Measurements from ENCODE around the gene SLC25A26.

The SLC25A26 gene, protein sequence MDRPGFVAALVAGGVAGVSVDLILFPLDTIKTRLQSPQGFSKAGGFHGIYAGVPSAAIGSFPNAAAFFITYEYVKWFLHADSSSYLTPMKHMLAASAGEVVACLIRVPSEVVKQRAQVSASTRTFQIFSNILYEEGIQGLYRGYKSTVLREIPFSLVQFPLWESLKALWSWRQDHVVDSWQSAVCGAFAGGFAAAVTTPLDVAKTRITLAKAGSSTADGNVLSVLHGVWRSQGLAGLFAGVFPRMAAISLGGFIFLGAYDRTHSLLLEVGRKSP

DNA sequence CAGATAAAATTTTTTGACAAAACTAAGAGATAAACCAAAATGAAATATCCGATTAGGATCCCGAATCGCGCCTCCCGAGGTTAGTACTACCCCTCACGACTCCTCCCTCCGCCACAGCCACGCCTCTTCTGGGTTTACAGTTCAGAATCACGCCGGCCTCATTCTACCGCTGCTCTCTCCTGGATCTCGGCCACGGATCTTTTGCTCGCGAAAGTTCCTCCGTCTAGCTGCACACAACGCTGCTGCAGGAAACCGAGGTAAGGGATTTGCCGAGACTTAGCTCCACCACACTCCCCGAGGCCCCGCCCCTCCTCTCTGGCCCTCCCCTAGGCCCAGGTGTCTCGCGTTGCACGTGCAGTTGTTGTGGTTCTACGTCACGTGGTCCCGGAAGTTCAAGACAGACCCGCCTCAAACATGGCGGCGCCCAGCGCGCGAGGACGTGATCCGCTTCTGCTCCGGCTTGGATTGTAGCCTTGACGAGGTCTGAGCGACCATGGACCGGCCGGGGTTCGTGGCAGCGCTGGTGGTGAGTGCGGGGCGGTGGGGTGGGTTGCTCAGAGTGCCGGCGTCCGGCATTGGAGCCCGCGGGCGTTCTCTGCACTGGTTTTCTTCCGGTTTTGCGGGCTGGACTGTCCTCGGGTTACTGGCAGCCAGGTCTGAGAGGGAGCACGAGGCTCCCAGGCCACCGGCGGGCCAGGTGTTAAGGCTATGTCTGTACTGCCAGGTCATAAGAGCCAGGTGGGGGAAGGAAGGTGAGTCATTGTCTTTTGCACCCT, at the start of gene SLC25A26:
Gene SLC25A26, plus strand, starts transcription at position 400 of the 776 bp plus-strand sequence. Its CDS starts 94 bp downstream, at position 494.
- Mint-ChIP-seq H3K4me1 (peaks cover 50% of the 10 kb centered on the region), H3K27ac (peak within 1 kb of the TSS; percentile 95), H3K27me3 (peaks cover 3% of the 10 kb centered on the region), H3K4me3 (peak within 1 kb of the TSS; percentile 95), H3K36me3 (ENCODE audit: low read depth) (peaks cover 38% of the 10 kb centered on the region), H3K9me3 (peaks cover 7% of the 10 kb centered on the region)
- peak; percentile 95 for DNase-seq
- ATAC-seq: peak; percentile 96

DNA sequence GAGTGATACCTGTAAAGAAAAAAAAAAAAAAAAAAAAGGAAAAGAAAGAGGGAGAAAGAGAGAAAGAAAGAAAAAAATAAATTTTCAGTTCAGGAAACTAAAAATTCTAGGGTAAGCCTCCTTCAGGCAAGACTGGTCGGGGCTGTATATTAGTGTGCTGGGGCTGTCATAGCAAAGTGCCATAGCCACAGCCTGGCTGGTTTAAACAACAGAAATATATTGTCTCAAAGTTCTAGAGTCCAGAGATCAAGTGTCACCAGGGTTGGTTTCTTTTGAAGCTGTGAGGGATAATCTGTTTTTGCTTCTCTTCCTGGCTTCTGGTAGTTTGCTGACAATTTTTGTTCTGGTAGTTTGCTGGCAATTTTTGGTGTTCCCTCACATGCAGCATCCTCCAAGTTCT, 48.4 kb upstream of the SLC25A26 start:
- no peaks in the 10 kb centered on the region for H3K4me1 Mint-ChIP-seq
- no peak for DNase-seq
- H3K27me3 Mint-ChIP-seq: peaks cover 9% of the 10 kb centered on the region

DNA sequence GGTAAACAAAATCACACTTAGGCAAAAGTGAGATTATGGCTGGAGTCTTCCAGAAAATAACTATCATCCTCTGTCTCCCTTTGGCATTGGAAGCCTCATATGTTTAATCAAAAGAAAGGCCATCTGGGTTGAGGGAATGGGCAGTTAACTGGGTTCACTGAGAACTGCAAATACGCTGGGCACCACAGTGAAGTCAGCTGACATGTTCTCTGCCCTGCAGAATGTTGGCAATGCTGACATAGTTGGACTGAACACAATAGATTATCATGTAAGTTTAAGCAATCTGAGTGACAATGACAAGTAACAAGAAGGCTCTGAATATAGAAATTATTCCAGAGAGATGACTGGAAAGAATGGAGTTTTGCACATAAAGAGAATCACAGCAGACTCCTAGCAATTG, 43.8 kb upstream of the SLC25A26 start:
- Mint-ChIP-seq H3K27me3 (peaks cover 2% of the 10 kb centered on the region), H3K4me1 (no peaks in the 10 kb centered on the region), H3K9me3 (no peaks in the 10 kb centered on the region), H3K36me3 (ENCODE audit: low read depth) (no peaks in the 10 kb centered on the region), H3K27ac (no peak overlapping the region), H3K4me3 (no peak overlapping the region)
- ATAC-seq (no peak), DNase-seq (no peak)

More for the DNA sequence above, 48.4 kb upstream of the SLC25A26 start:
- Mint-ChIP-seq H3K36me3 (ENCODE audit: low read depth) (no peaks in the 10 kb centered on the region), H3K9me3 (no peaks in the 10 kb centered on the region), H3K4me3 (no peak overlapping the region), H3K27ac (no peak overlapping the region)
- no peak for ATAC-seq

DNA sequence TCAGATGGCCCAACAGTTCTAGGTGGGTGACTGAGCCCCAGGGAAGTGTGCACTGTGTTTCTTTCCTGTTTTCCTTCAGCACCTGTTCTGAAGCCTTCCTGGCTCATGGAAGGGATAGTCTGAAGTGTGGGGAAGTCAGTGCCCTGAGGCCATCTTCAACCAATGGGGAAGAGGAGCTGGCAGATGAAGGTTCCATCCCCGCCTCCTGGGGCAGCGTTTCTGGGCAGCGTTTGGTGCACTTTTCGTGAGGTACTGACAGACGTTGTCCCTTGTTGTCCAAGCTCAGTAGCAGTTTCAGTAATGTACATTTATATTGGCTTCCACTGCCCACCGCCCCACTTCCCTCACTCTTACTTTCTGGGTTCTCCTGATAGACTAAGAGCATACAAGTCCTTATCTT, 42.6 kb upstream of the SLC25A26 start:
- DNase-seq (no peak), ATAC-seq (no peak)
- Mint-ChIP-seq H3K9me3 (no peaks in the 10 kb centered on the region), H3K27ac (no peak overlapping the region), H3K27me3 (no peaks in the 10 kb centered on the region), H3K4me3 (no peak overlapping the region), H3K36me3 (ENCODE audit: low read depth) (no peaks in the 10 kb centered on the region), H3K4me1 (no peaks in the 10 kb centered on the region)

DNA sequence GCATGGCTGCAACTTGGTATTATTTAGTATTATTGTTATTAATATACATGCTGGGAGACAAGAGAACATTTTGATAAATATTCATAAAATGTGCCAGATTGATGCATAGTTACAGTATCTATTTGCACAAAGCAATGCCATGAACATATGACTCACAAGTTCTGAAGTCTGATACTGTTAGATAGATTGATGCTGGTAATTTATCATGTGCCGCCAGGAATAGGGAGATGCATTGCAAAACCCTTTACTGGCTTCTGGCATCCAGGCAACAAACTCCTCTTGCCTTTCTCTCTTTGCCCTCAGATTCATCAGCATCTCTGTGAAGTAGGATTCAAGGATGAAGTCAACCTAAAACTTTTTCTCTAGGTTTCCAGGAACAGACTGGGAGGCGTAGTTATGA, 41.0 kb upstream of the SLC25A26 start:
- no peaks in the 10 kb centered on the region for H3K4me1 Mint-ChIP-seq
- no peak overlapping the region for H3K27ac Mint-ChIP-seq
- H3K9me3 Mint-ChIP-seq: no peaks in the 10 kb centered on the region
- ATAC-seq (no peak), DNase-seq (no peak)
- H3K36me3 Mint-ChIP-seq (ENCODE audit: low read depth): no peaks in the 10 kb centered on the region
- no peaks in the 10 kb centered on the region for H3K27me3 Mint-ChIP-seq
- H3K4me3 Mint-ChIP-seq: no peak overlapping the region

DNA sequence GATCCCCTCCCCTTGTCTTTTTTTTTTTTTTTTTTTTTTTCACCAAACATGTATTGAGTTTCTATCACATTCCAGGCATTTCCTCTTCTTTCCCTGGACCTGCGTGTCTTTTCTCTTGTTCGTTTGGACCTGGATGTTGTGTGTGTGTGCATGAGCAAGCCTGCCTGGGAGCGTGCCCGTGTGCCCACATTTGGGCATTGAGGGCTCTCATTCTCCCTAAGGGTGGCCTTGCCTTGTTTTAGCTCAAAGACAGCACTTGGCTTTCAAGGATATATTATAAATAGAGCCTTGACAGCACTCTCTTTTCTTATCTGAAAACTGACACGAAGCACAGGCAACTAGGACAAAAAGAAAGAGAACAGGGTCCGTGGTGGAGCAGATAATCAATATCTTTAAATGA, 39.0 kb upstream of the SLC25A26 start:
- H3K27me3 Mint-ChIP-seq: peaks cover 2% of the 10 kb centered on the region
- no peaks in the 10 kb centered on the region for H3K36me3 Mint-ChIP-seq (ENCODE audit: low read depth)
- H3K27ac Mint-ChIP-seq: no peak overlapping the region
- no peaks in the 10 kb centered on the region for H3K9me3 Mint-ChIP-seq
- H3K4me3 Mint-ChIP-seq: no peak overlapping the region
- DNase-seq (no peak), ATAC-seq (no peak)
- no peaks in the 10 kb centered on the region for H3K4me1 Mint-ChIP-seq

DNA sequence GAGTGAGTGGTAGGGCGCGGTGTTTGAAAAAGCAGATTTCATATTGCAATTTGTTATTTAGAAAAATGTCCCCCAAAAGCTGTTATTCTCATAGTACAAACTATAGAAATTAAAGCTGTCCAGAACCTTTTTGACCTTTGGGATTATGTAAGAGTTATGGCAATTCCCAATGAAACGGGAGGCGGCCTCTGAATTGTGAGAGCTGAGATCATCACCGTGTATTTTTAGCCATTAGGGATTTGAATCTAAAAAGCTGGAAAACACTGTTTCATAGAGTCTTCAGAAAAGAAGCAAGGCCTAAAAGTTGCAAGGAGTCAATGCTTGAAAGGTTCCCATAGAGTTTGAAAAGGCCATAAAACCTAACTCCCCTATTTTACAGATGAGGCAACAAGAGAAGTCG, 38.6 kb upstream of the SLC25A26 start:
- no peaks in the 10 kb centered on the region for H3K9me3 Mint-ChIP-seq
- no peaks in the 10 kb centered on the region for H3K36me3 Mint-ChIP-seq (ENCODE audit: low read depth)
- peaks cover 2% of the 10 kb centered on the region for H3K27me3 Mint-ChIP-seq
- no peak overlapping the region for H3K27ac Mint-ChIP-seq
- no peak for ATAC-seq
- no peaks in the 10 kb centered on the region for H3K4me1 Mint-ChIP-seq
- DNase-seq: no peak
- no peak overlapping the region for H3K4me3 Mint-ChIP-seq

DNA sequence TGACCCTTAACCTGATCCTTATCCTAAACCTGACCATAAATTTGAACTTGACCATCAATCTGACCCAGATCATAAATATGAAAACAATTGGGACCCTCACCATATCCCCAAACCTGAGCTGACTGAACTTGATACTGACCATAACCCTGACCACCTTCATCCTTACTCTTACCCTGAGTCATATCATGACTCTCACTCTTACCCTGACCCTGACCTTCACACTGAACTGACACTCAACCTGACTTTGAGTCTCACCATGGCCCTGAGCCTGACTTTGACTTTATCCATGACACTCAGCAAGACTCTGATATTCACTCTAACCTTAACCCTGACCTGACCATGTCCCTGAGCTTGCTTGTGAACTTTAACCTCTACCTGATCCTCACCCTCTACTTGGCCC, 34.3 kb upstream of the SLC25A26 start:
- no peak for DNase-seq
- Mint-ChIP-seq H3K4me1 (no peaks in the 10 kb centered on the region), H3K9me3 (no peaks in the 10 kb centered on the region), H3K27ac (no peak overlapping the region), H3K27me3 (peaks cover 2% of the 10 kb centered on the region), H3K4me3 (no peak overlapping the region), H3K36me3 (ENCODE audit: low read depth) (no peaks in the 10 kb centered on the region)
- ATAC-seq: no peak

DNA sequence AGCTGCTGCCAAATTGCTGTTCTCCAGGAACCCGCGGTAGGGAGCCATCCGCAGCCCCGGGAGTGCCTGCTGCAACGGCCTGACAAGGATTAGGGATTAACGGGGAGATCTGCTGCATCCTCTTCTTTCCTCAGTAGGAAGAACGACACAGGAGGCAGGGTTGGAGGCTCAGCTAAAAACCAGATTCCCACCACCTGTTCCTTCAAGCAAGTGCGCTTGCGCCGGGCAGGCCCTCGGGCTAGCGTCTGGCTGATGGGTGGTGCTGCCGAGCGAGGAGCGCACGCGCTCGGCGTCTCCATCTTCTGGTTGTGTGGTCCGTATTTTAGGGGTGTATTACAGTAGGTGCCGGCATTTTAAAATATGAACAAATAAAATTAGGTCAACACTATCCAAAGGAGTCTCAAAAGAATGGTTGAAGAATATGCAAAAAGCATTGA, 25.4 kb upstream of the SLC25A26 start:
- peak; percentile 18 for DNase-seq
- no peaks in the 10 kb centered on the region for H3K9me3 Mint-ChIP-seq

DNA sequence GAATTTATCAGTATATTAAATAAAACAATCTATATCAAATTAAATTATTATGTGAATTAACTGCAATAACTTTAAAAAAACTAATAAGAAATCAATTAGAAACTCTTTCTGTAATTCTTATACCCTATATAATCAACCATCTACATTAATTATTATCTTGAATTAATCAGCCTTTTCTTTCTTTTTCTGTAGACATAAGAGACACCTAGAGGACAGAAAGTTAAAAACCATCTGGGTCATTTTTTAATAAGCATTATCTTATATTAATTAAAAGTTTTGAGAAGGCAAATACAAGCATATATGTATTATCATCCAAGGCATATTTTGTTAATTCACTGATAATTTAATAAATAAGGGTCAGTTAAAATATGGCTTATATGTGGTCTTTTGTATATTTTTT, 24.2 kb upstream of the SLC25A26 start:
- peaks cover 28% of the 10 kb centered on the region for H3K27me3 Mint-ChIP-seq
- ATAC-seq (no peak), DNase-seq (no peak)
- H3K27ac Mint-ChIP-seq: no peak overlapping the region
- no peak overlapping the region for H3K4me3 Mint-ChIP-seq
- no peaks in the 10 kb centered on the region for H3K36me3 Mint-ChIP-seq (ENCODE audit: low read depth)
- H3K4me1 Mint-ChIP-seq: no peaks in the 10 kb centered on the region
- H3K9me3 Mint-ChIP-seq: no peaks in the 10 kb centered on the region

More for the DNA sequence above, 25.4 kb upstream of the SLC25A26 start:
- H3K36me3 Mint-ChIP-seq (ENCODE audit: low read depth): no peaks in the 10 kb centered on the region
- no peak overlapping the region for H3K4me3 Mint-ChIP-seq
- peaks cover 28% of the 10 kb centered on the region for H3K27me3 Mint-ChIP-seq
- H3K4me1 Mint-ChIP-seq: no peaks in the 10 kb centered on the region
- peak; percentile 37 for ATAC-seq
- H3K27ac Mint-ChIP-seq: no peak overlapping the region

DNA sequence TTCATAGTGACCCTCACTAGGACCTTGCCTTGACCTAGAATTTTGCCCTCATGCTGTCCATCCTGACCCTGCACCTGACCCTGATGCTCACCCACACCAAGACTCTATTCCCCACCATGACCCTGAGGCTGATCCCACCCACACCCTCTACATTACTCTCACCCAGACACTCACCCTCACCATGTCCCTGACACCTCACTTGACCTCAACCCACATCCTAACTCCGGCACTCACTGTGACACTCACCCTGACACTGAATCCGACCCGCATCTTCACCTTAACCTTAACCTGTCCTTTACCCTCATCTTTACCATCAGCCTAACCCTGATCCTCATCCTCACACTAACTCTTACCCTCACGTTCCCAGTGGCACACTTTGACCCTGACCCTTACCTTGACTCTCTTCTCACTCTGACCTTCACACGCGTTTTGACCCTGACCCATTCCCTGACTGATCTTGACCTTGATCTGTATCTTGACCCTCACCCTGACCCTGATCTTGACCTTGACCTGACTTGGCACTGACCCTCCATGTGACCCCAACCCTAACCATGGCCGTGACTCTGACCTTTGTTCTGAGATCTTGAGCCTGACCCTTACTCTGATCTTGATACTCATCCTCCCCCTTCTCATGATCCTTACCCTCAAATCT, 22.2 kb upstream of the SLC25A26 start:
- DNase-seq (no peak), ATAC-seq (no peak)
- H3K27me3 Mint-ChIP-seq: peaks cover 28% of the 10 kb centered on the region
- H3K27ac Mint-ChIP-seq: no peak overlapping the region
- no peaks in the 10 kb centered on the region for H3K36me3 Mint-ChIP-seq (ENCODE audit: low read depth)
- H3K4me3 Mint-ChIP-seq: no peak overlapping the region
- H3K9me3 Mint-ChIP-seq: no peaks in the 10 kb centered on the region
- no peaks in the 10 kb centered on the region for H3K4me1 Mint-ChIP-seq

DNA sequence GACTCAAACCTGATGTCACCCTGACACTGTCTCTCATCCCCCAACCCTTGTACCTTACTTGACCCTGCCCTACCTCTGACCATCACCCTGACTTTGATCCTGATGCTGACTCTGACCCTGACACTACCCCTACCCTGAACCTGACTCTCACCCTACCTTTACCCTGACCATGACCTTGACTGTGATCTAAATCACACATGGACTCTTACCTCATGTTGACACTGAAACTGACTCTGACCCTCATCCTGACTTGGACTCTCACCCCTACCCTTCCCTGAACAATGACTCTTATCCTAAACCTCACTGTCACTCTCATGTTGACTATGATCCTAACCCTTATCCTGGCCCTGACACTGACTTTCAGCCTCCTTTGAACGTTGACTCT, 21.7 kb upstream of the SLC25A26 start:
- Mint-ChIP-seq H3K4me3 (no peak overlapping the region), H3K27me3 (peaks cover 31% of the 10 kb centered on the region), H3K27ac (no peak overlapping the region), H3K36me3 (ENCODE audit: low read depth) (no peaks in the 10 kb centered on the region), H3K9me3 (no peaks in the 10 kb centered on the region), H3K4me1 (no peaks in the 10 kb centered on the region)
- ATAC-seq (no peak), DNase-seq (no peak)

DNA sequence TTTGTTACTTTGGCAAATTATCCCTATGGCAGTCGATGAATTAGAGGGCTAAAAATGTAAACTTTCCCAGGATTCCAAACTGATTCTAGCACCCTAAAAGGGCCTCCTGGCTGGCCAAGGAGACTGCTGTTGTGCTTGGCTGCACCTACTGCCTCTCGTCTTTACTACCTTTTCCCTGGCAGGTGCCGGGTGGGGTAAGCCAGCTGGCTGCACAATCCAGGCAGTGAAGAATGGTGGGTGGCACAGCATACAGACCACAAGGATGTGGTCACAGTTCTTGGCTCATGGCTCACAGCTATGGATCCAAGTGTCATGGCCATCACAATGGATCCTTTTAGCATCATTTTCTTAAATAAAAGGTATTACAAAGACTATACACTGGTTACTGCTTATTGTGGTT, 20.7 kb upstream of the SLC25A26 start:
- Mint-ChIP-seq H3K36me3 (ENCODE audit: low read depth) (no peaks in the 10 kb centered on the region), H3K4me3 (no peak overlapping the region), H3K9me3 (no peaks in the 10 kb centered on the region), H3K27me3 (peaks cover 35% of the 10 kb centered on the region), H3K4me1 (no peaks in the 10 kb centered on the region), H3K27ac (no peak overlapping the region)
- no peak for ATAC-seq
- no peak for DNase-seq

DNA sequence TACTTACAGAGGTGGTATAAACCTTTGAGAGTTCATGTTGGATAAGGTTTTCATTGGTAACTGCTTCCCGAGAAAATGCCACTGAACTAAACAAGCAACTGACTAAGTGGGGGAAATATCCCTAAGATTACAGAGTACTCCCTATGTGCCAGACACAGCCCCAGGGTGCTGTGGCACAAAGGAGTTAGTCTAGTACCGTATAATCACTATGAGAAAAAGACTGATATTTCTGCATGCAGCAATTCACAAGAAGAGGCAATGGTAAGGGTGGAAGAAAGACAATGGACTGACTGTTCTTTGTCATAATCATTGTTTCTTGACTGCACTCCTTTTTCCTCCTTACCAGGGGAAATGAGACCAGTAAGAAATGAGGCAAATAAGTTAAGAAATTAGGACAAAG, 20.0 kb upstream of the SLC25A26 start:
- H3K36me3 Mint-ChIP-seq (ENCODE audit: low read depth): no peaks in the 10 kb centered on the region

DNA sequence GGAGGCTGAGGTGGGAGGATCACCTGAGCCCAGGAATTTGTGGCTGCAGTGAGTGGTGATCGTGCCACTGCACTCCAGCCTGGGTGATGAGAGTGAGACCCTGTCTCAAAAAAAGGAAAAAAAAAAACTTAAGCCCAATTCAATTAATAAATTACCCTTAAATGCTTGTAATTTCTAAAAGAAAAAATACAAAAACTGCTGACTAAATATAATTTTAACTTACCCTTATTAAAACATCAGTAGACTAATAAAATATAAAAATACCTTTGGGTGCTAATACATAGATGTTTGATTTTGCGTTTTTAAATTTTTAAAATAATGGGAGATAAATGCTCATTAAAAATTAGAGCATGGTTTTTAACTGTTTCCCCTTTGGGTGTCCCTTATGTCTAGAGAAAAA, 17.5 kb upstream of the SLC25A26 start:
- Mint-ChIP-seq H3K36me3 (ENCODE audit: low read depth) (no peaks in the 10 kb centered on the region), H3K9me3 (no peaks in the 10 kb centered on the region), H3K27ac (no peak overlapping the region), H3K27me3 (peaks cover 27% of the 10 kb centered on the region), H3K4me3 (no peak overlapping the region), H3K4me1 (no peaks in the 10 kb centered on the region)
- DNase-seq (no peak), ATAC-seq (no peak)

More for the DNA sequence above, 20.0 kb upstream of the SLC25A26 start:
- no peaks in the 10 kb centered on the region for H3K4me1 Mint-ChIP-seq
- H3K27me3 Mint-ChIP-seq: peaks cover 33% of the 10 kb centered on the region
- H3K9me3 Mint-ChIP-seq: no peaks in the 10 kb centered on the region
- DNase-seq (no peak), ATAC-seq (no peak)
- H3K4me3 Mint-ChIP-seq: no peak overlapping the region
- H3K27ac Mint-ChIP-seq: no peak overlapping the region

Measured in activated naive CD8-positive, alpha-beta T cell treated with anti-CD3 and anti-CD28 coated beads, Interleukin-2, amount 50 U/mL, for 24 hours (primary cell).